ENCODE data around the gene MYCBPAP.

The MYCBPAP gene

DNA sequence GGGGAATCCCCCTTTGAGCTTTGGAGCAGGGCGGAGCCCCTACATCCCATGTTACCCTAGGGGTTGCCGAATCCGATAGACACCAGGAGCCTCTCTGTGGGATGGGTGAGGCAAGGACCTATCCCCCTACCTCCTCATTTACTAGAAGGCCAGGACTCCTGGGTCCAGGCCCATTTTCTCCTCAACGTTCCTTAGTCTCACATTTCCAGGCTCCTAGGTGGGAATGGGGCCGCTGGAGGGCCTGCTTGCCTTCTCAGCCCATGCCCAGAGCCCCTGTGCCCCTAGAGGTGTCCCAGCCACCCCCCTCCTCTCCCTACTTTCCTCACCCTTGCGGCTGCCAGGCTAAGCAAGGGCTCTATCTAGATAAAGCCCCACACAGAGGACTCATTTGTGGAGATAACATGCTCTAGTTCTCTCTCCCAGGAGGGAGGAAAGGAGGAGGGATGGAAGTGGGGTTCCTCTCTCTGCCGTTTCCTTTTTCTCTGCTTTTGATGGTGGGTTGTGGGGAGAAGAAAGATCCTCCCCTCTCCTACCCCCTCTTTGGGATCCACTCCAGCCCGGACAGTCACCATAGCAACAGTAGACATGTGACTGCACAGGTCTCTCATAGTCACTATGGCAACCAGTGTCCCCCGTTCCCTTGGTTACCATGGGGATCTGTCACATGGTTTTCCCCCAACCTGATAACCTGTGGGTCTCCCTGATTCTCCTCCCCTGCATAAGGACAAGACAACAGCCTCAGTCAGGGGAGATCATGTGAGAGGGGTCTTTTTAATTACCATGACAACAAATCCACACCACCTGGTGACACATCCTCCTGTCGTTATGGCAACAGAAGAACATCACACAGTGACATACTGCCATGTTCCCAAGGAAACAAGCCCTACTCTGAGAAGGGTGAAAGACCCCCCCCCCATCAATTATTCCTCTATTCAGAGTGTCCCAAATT is 57.4 kb downstream of the MYCBPAP start:
- H3K4me3 ChIP-seq (ENCODE audit: low read length in 2 of 2): no peak overlapping the region
- no peak overlapping the region for H3K9ac ChIP-seq (ENCODE audit: low read length in 2 of 2)
- no peaks in the 10 kb centered on the region for H3K9me3 ChIP-seq (ENCODE audit: control insufficient read depth in 2 of 2, low read length in 2 of 2)
- H3K4me1 ChIP-seq (ENCODE audit: control insufficient read depth, insufficient read depth, low read length): peaks cover 16% of the 10 kb centered on the region
- H3K36me3 ChIP-seq (ENCODE audit: control insufficient read depth in 2 of 2, insufficient read depth in 2 of 2, low read length in 2 of 2): no peaks in the 10 kb centered on the region
- peaks cover 35 to 54% of the 10 kb centered on the region in 2 donors for H3K27me3 ChIP-seq (ENCODE audit: control insufficient read depth in 1 of 2, insufficient read depth in 2 of 2, low read length in 2 of 2)
- H3K27ac ChIP-seq (ENCODE audit: low read length): no peak overlapping the region

DNA sequence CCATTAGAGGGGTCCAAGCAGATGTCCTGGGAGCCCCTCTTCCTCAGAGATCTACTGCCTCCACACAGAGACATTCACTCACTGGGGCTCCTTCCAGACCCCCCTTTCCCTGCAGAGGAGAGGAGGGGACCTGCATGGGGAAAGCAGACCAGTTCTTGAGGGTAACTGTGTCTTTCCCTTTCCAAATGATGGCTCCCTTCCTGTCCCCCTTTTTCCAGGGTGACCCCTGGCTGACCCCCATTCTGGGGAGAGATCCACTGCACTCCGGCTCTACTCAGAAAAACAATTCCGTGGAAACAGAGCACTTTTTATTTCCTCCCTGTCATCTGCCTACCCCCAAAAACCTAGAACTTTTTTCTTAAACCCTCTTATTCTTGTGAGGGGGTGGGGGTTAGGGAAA is 58.6 kb downstream of the MYCBPAP start:
- H3K27ac ChIP-seq (ENCODE audit: low read length): no peak overlapping the region
- no peaks in the 10 kb centered on the region for H3K9me3 ChIP-seq (ENCODE audit: control insufficient read depth in 2 of 2, low read length in 2 of 2)
- H3K4me1 ChIP-seq (ENCODE audit: control insufficient read depth, insufficient read depth, low read length): peaks cover 10% of the 10 kb centered on the region
- no peak overlapping the region for H3K9ac ChIP-seq (ENCODE audit: low read length in 2 of 2)
- no peak overlapping the region for H3K4me3 ChIP-seq (ENCODE audit: low read length in 2 of 2)
- H3K27me3 ChIP-seq (ENCODE audit: control insufficient read depth in 1 of 2, insufficient read depth in 2 of 2, low read length in 2 of 2): peaks cover 35 to 47% of the 10 kb centered on the region in 2 donors
- H3K36me3 ChIP-seq (ENCODE audit: control insufficient read depth in 2 of 2, insufficient read depth in 2 of 2, low read length in 2 of 2): no peaks in the 10 kb centered on the region

DNA sequence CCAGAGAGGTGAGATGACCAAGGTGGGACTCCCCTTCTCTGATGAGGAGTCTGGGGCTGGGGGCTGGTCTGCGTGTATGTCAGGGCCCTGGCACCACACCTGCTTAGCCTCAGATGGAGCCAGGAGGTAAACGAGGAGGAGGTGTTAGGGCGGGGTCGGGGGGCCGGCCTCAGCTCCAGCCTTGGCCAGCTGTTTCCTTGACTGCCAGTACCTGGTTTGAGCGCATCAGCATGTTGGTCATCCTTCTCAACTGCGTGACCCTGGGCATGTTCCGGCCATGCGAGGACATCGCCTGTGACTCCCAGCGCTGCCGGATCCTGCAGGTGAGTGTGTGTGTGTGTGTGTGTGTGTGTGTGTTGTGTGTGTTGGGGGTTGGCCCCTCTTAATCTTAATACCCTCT is 60.4 kb downstream of the MYCBPAP start:
- H3K4me1 ChIP-seq (ENCODE audit: control insufficient read depth, insufficient read depth, low read length): peaks cover 10% of the 10 kb centered on the region
- H3K27ac ChIP-seq (ENCODE audit: low read length): no peak overlapping the region
- H3K9ac ChIP-seq (ENCODE audit: low read length in 2 of 2): no peak overlapping the region
- H3K27me3 ChIP-seq (ENCODE audit: control insufficient read depth in 1 of 2, insufficient read depth in 2 of 2, low read length in 2 of 2): peaks cover 19 to 30% of the 10 kb centered on the region in 2 donors
- H3K4me3 ChIP-seq (ENCODE audit: low read length in 2 of 2): no peak overlapping the region
- no peaks in the 10 kb centered on the region for H3K9me3 ChIP-seq (ENCODE audit: control insufficient read depth in 2 of 2, low read length in 2 of 2)
- no peaks in the 10 kb centered on the region for H3K36me3 ChIP-seq (ENCODE audit: control insufficient read depth in 2 of 2, insufficient read depth in 2 of 2, low read length in 2 of 2)

DNA sequence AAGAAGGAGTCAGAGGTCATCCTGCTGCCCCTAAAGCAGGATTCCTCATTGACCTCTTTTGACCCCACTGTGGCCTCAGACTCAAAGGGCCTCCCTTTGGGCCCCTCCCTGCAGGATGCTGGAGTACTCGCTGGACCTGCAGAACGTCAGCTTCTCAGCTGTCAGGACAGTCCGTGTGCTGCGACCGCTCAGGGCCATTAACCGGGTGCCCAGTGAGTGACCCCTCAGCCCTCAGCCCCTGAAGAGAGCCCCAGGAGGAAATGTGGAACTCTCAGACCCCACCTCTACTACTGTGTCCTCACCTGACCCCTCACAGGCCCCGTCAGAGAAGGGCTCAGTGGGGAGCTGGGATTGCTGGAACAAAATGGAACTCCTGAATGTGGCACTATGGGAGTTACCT is 61.4 kb downstream of the MYCBPAP start:
- no peak overlapping the region for H3K27ac ChIP-seq (ENCODE audit: low read length)
- no peak overlapping the region for H3K4me3 ChIP-seq (ENCODE audit: low read length in 2 of 2)
- peaks cover 16 to 26% of the 10 kb centered on the region in 2 donors for H3K27me3 ChIP-seq (ENCODE audit: control insufficient read depth in 1 of 2, insufficient read depth in 2 of 2, low read length in 2 of 2)
- H3K4me1 ChIP-seq (ENCODE audit: control insufficient read depth, insufficient read depth, low read length): peaks cover 8% of the 10 kb centered on the region
- no peak overlapping the region for H3K9ac ChIP-seq (ENCODE audit: low read length in 2 of 2)
- H3K36me3 ChIP-seq (ENCODE audit: control insufficient read depth in 2 of 2, insufficient read depth in 2 of 2, low read length in 2 of 2): no peaks in the 10 kb centered on the region
- no peaks in the 10 kb centered on the region for H3K9me3 ChIP-seq (ENCODE audit: control insufficient read depth in 2 of 2, low read length in 2 of 2)

DNA sequence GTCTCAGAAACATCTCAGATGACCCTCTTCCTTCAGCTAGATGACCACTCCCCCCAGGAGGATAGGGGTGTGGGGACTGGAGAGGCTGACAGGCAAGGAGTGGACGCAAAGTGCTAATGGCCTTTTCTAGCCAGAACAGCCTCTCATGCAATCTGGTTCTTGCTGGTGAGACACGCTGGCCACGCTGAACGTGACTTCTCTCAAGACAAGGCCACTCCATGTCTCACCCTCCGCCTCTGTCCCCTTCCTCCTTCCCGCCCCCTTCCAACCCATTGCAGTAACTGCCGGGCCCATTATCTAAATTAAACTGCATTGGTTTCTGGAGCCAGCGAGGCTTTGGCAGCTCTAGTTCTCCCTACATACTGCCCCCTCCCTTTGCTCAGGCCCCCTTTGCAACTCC is 61.8 kb downstream of the MYCBPAP start:
- Histone ChIP-seq H3K4me1 (ENCODE audit: control insufficient read depth, insufficient read depth, low read length) (peaks cover 5% of the 10 kb centered on the region), H3K4me3 (ENCODE audit: low read length in 2 of 2) (no peak overlapping the region), H3K9ac (ENCODE audit: low read length in 2 of 2) (no peak overlapping the region), H3K36me3 (ENCODE audit: control insufficient read depth in 2 of 2, insufficient read depth in 2 of 2, low read length in 2 of 2) (no peaks in the 10 kb centered on the region), H3K27ac (ENCODE audit: low read length) (no peak overlapping the region), H3K9me3 (ENCODE audit: control insufficient read depth in 2 of 2, low read length in 2 of 2) (no peaks in the 10 kb centered on the region), H3K27me3 (ENCODE audit: control insufficient read depth in 1 of 2, insufficient read depth in 2 of 2, low read length in 2 of 2) (peaks cover 16 to 23% of the 10 kb centered on the region in 2 donors)

DNA sequence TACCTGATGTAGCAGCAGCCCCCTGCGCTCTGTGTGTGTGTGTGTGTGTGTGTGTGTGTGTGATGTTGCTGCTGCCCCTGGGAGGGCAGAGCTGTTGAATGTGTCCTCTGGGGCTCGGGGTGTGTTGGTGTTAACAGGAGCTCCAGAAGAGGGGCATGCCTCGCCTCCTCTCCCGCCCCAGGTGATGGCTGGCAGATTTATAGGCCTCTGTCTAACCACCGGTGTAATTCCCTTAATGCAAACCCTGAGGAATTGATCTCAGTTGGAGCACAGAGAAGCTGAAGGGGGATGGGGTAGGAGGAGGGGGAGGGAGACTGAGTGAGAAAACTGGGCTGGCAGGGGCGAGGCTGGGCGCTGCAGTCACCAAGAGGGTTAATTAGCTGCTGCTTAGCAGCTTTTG is 62.3 kb downstream of the MYCBPAP start:
- H3K27me3 ChIP-seq (ENCODE audit: control insufficient read depth in 1 of 2, insufficient read depth in 2 of 2, low read length in 2 of 2): peaks cover 13 to 21% of the 10 kb centered on the region in 2 donors
- no peaks in the 10 kb centered on the region for H3K9me3 ChIP-seq (ENCODE audit: control insufficient read depth in 2 of 2, low read length in 2 of 2)
- H3K9ac ChIP-seq (ENCODE audit: low read length in 2 of 2): no peak overlapping the region
- H3K36me3 ChIP-seq (ENCODE audit: control insufficient read depth in 2 of 2, insufficient read depth in 2 of 2, low read length in 2 of 2): no peaks in the 10 kb centered on the region
- peaks cover 1% of the 10 kb centered on the region for H3K4me1 ChIP-seq (ENCODE audit: control insufficient read depth, insufficient read depth, low read length)
- H3K27ac ChIP-seq (ENCODE audit: low read length): no peak overlapping the region
- no peak overlapping the region for H3K4me3 ChIP-seq (ENCODE audit: low read length in 2 of 2)

DNA sequence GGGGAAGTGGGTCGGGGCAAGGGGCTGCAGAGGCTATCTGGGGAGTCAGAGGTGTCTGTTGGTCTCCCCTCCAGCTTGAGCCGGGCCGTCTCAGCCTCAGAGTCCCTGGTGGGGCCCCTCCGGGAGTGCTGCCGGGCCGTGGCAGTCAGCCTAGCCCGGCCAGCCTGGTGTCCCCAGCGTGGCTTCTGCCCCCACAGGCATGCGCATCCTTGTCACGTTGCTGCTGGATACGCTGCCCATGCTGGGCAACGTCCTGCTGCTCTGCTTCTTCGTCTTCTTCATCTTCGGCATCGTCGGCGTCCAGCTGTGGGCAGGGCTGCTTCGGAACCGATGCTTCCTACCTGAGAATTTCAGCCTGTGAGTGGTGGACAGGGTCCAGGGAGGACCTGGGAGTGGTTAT is 63.4 kb downstream of the MYCBPAP start:
- H3K4me1 ChIP-seq (ENCODE audit: control insufficient read depth, insufficient read depth, low read length): no peaks in the 10 kb centered on the region
- H3K27me3 ChIP-seq (ENCODE audit: control insufficient read depth in 1 of 2, insufficient read depth in 2 of 2, low read length in 2 of 2): peaks cover 4 to 10% of the 10 kb centered on the region in 2 donors
- no peaks in the 10 kb centered on the region for H3K36me3 ChIP-seq (ENCODE audit: control insufficient read depth in 2 of 2, insufficient read depth in 2 of 2, low read length in 2 of 2)
- no peak overlapping the region for H3K9ac ChIP-seq (ENCODE audit: low read length in 2 of 2)
- H3K4me3 ChIP-seq (ENCODE audit: low read length in 2 of 2): no peak overlapping the region
- H3K27ac ChIP-seq (ENCODE audit: low read length): no peak overlapping the region
- no peaks in the 10 kb centered on the region for H3K9me3 ChIP-seq (ENCODE audit: control insufficient read depth in 2 of 2, low read length in 2 of 2)

DNA sequence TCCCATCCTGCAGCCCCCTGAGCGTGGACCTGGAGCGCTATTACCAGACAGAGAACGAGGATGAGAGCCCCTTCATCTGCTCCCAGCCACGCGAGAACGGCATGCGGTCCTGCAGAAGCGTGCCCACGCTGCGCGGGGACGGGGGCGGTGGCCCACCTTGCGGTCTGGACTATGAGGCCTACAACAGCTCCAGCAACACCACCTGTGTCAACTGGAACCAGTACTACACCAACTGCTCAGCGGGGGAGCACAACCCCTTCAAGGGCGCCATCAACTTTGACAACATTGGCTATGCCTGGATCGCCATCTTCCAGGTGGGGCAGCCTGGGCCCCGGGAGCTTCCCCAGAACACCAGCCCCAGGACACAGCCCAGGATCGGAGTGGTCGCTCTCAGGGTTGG is 64.3 kb downstream of the MYCBPAP start:
- Histone ChIP-seq H3K9me3 (ENCODE audit: control insufficient read depth in 2 of 2, low read length in 2 of 2) (no peaks in the 10 kb centered on the region), H3K4me1 (ENCODE audit: control insufficient read depth, insufficient read depth, low read length) (no peaks in the 10 kb centered on the region), H3K27ac (ENCODE audit: low read length) (no peak overlapping the region), H3K36me3 (ENCODE audit: control insufficient read depth in 2 of 2, insufficient read depth in 2 of 2, low read length in 2 of 2) (no peaks in the 10 kb centered on the region), H3K4me3 (ENCODE audit: low read length in 2 of 2) (no peak overlapping the region), H3K27me3 (ENCODE audit: control insufficient read depth in 1 of 2, insufficient read depth in 2 of 2, low read length in 2 of 2) (peaks cover 2 to 4% of the 10 kb centered on the region in 2 donors), H3K9ac (ENCODE audit: low read length in 2 of 2) (no peak overlapping the region)

DNA sequence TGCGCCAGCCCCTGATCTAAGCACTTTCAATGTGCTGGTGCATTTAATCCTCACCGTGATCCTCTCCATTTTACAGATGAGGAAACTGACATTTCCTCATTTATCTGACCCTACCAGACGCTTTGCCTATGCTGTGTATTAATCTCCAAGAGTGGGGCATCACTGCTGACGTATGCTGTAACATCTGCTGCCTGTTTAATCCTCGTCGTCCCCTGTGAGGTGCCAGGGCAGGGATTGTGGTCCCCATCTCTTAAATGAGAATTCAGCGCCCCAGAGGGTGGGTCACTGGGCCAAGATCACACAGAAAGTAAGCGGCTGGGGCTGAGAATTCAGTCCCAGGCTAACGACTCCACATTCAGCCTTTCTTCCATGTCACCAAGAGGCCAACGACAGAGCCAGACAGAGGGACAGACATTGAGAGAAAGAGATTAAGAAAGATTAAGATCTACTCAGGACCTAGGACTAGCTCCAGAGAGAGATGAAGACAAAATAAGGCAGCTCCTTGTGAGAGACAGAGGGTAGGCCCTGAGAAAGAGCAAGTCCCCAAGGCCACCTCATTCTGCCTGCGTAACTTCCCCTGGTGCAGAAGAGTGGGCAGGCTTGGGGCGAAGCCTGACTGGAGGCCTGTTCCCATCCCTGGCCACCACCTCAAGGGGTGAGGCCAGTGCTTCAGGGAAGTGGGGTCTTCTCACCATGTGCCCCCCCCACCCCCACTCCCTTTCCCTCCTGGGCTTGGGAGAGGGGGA is 65.8 kb downstream of the MYCBPAP start:
- Histone ChIP-seq H3K4me1 (ENCODE audit: control insufficient read depth, insufficient read depth, low read length) (no peaks in the 10 kb centered on the region), H3K27me3 (ENCODE audit: control insufficient read depth in 1 of 2, insufficient read depth in 2 of 2, low read length in 2 of 2) (peaks cover 0 to 4% of the 10 kb centered on the region in 2 donors), H3K36me3 (ENCODE audit: control insufficient read depth in 2 of 2, insufficient read depth in 2 of 2, low read length in 2 of 2) (no peaks in the 10 kb centered on the region), H3K27ac (ENCODE audit: low read length) (no peak overlapping the region), H3K4me3 (ENCODE audit: low read length in 2 of 2) (no peak overlapping the region), H3K9ac (ENCODE audit: low read length in 2 of 2) (no peak overlapping the region), H3K9me3 (ENCODE audit: control insufficient read depth in 2 of 2, low read length in 2 of 2) (no peaks in the 10 kb centered on the region)

DNA sequence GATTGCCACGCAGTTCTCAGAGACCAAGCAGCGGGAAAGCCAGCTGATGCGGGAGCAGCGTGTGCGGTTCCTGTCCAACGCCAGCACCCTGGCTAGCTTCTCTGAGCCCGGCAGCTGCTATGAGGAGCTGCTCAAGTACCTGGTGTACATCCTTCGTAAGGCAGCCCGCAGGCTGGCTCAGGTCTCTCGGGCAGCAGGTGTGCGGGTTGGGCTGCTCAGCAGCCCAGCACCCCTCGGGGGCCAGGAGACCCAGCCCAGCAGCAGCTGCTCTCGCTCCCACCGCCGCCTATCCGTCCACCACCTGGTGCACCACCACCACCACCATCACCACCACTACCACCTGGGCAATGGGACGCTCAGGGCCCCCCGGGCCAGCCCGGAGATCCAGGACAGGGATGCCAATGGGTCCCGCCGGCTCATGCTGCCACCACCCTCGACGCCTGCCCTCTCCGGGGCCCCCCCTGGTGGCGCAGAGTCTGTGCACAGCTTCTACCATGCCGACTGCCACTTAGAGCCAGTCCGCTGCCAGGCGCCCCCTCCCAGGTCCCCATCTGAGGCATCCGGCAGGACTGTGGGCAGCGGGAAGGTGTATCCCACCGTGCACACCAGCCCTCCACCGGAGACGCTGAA is 67.5 kb downstream of the MYCBPAP start:
- Histone ChIP-seq H3K27ac (ENCODE audit: low read length) (no peak overlapping the region), H3K36me3 (ENCODE audit: control insufficient read depth in 2 of 2, insufficient read depth in 2 of 2, low read length in 2 of 2) (no peaks in the 10 kb centered on the region)

More for the DNA sequence above, 67.5 kb downstream of the MYCBPAP start:
- H3K9ac ChIP-seq (ENCODE audit: low read length in 2 of 2): no peak overlapping the region
- peaks cover 0 to 2% of the 10 kb centered on the region in 2 donors for H3K27me3 ChIP-seq (ENCODE audit: control insufficient read depth in 1 of 2, insufficient read depth in 2 of 2, low read length in 2 of 2)
- no peak overlapping the region for H3K4me3 ChIP-seq (ENCODE audit: low read length in 2 of 2)
- no peaks in the 10 kb centered on the region for H3K4me1 ChIP-seq (ENCODE audit: control insufficient read depth, insufficient read depth, low read length)
- no peaks in the 10 kb centered on the region for H3K9me3 ChIP-seq (ENCODE audit: control insufficient read depth in 2 of 2, low read length in 2 of 2)

All from stomach smooth muscle (tissue), 2 donors.